Endothelial cell of hepatic sinusoid (primary cell): ENCODE measurements around the gene TWSG1.
"Not testable (repeated sequence)": the region's sequence is repeated elsewhere in the genome, so short reads cannot be mapped to it uniquely, and the experiment has no call there.

Source experiments
- in situ Hi-C: cut with HindIII; loops from 2 replicates; pipeline ENCODE4 v1.10.0; 2017; ENCODE audit warnings: low sequenced_read_pairs

The TWSG1 gene

GRCh38 chr18:9449600-9450414 lies 115.2 kb downstream of the TWSG1 start:
- in situ Hi-C loops, result no loop called here

DNA sequence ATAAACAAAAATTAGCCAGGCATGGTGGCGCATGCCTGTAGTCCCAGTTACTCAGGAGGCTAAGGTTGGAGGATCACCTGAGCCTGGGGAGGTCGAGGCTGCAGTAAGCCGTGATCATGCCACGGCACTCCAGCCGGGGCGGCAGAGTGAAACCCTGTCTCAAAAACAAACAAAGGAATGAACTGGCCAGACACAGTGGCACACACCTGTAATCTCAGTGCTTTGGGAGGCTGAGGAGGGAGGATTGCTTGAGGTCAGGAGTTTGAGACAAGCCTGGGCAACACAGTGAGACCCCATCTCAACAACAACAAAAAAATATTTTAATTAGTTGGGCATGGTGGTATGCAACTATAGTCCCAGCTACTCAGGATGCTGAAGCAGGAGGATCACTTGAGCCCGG lies 116.3 kb downstream of the TWSG1 start:
- in situ Hi-C loops, result not testable (repeated sequence)
